ENCODE data around the gene VSIG8.

The VSIG8 gene

GRCh38 chr1:159843459-159843858 lies 19.0 kb downstream of the VSIG8 start:
- H3K27ac ChIP-seq (replicated peaks), result no peak overlapping the region
- H3K4me3 ChIP-seq (replicated peaks; ENCODE audit: insufficient read depth, low read length), result no peak overlapping the region
- no peak for DNase-seq (ENCODE audit: low read depth in 1 of 2, low spot score in 1 of 2)
- H3K27me3 ChIP-seq (ENCODE audit: insufficient read depth, poor library complexity, severe bottlenecking), result peaks cover 8% of the 10 kb centered on the region
- TF ChIP-seq GABPA (IDR thresholded peaks at IDR 0.05; ENCODE audit: low read depth), result no peak
- no peak for TF ChIP-seq CTCF (IDR thresholded peaks at IDR 0.05; ENCODE audit: insufficient read depth, low read length)
- no peak for TF ChIP-seq SPI1 (IDR thresholded peaks at IDR 0.05; ENCODE audit: borderline replicate concordance, low read depth)
- no peak for TF ChIP-seq POLR2AphosphoS5 (IDR thresholded peaks at IDR 0.05; ENCODE audit: low read depth)
- TF ChIP-seq REST (IDR thresholded peaks at IDR 0.05; ENCODE audit: insufficient replicate concordance, low read depth), result no peak

GRCh38 chr1:159841749-159842148 lies 20.7 kb downstream of the VSIG8 start:
- DNase-seq (ENCODE audit: low read depth in 1 of 2, low spot score in 1 of 2), result no peak
- Histone ChIP-seq H3K27ac (replicated peaks) (no peak overlapping the region), H3K4me3 (replicated peaks; ENCODE audit: insufficient read depth, low read length) (no peak overlapping the region), H3K27me3 (ENCODE audit: insufficient read depth, poor library complexity, severe bottlenecking) (peaks cover 8% of the 10 kb centered on the region)
- TF ChIP-seq REST (IDR thresholded peaks at IDR 0.05; ENCODE audit: insufficient replicate concordance, low read depth) (no peak), SPI1 (IDR thresholded peaks at IDR 0.05; ENCODE audit: borderline replicate concordance, low read depth) (no peak), CTCF (IDR thresholded peaks at IDR 0.05; ENCODE audit: insufficient read depth, low read length) (no peak), GABPA (IDR thresholded peaks at IDR 0.05; ENCODE audit: low read depth) (no peak), POLR2AphosphoS5 (IDR thresholded peaks at IDR 0.05; ENCODE audit: low read depth) (no peak)

GRCh38 chr1:159839116-159839849 lies 23.2 kb downstream of the VSIG8 start:
- no peak overlapping the region for H3K4me3 ChIP-seq (replicated peaks; ENCODE audit: insufficient read depth, low read length)
- H3K27me3 ChIP-seq (ENCODE audit: insufficient read depth, poor library complexity, severe bottlenecking), result peaks cover 5% of the 10 kb centered on the region
- no peak overlapping the region for H3K27ac ChIP-seq (replicated peaks)
- TF ChIP-seq CTCF (IDR thresholded peaks at IDR 0.05; ENCODE audit: insufficient read depth, low read length) (no peak), POLR2AphosphoS5 (IDR thresholded peaks at IDR 0.05; ENCODE audit: low read depth) (no peak), REST (IDR thresholded peaks at IDR 0.05; ENCODE audit: insufficient replicate concordance, low read depth) (no peak), GABPA (IDR thresholded peaks at IDR 0.05; ENCODE audit: low read depth) (no peak)
- DNase-seq (ENCODE audit: low read depth in 1 of 2, low spot score in 1 of 2), result no peak
